Measurements from ENCODE around the gene KRTAP3-2.

The KRTAP3-2 gene

DNA sequence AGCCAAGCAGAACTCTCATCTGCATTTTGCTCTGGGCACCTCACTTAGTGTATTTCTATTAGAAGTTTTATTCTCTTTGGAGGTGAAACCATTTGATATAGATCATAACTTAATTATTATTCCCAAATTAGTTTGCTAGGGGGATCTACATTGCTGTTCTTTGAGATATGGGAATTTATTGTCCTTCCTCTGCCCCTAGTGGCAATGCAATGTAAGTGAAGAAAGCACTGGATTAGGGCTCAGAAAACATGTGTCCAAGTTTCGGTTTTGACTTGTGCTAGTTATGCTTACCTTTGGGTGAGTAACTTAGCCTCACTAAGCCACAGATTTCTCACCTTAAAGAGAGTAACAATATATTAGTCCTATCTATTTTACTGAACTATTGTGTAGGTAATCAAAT, 35.9 kb downstream of the KRTAP3-2 start:
- peak; percentile 40 for DNase-seq (ENCODE audit: low spot score)

- DNase-seq (ENCODE audit: low spot score): no peak
These were observed 37.6 kb downstream of the KRTAP3-2 start for GRCh38 chr17:40962059-40962561.

DNA sequence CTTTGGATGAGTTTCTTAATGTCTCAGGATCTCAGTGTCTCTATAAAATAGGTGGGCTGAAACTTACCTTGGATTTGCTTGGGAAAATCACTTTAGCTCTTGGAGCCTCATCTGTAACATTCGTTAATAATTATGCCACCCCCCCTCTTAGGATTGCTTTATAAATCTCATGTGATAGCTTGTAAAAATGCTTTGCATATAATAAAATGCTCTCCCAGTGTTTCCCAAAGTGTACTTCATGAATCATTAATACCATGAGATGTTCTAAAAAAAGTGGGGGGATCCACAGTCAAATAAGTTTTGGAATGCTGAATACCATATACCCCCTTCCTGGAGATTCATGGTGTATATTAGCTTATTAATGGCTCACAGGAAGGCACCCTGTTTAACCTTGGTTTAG, 38.1 kb downstream of the KRTAP3-2 start:
- no peak for DNase-seq (ENCODE audit: low spot score)

GRCh38 chr17:40960144-40960543, 39.6 kb downstream of the KRTAP3-2 start:
- no peak for DNase-seq (ENCODE audit: low spot score)

GRCh38 chr17:40958086-40958953, 41.4 kb downstream of the KRTAP3-2 start:
- DNase-seq (ENCODE audit: low spot score): no peak

- no peak for DNase-seq (ENCODE audit: low spot score)
These were observed 43.1 kb downstream of the KRTAP3-2 start for GRCh38 chr17:40956401-40957254.

DNA sequence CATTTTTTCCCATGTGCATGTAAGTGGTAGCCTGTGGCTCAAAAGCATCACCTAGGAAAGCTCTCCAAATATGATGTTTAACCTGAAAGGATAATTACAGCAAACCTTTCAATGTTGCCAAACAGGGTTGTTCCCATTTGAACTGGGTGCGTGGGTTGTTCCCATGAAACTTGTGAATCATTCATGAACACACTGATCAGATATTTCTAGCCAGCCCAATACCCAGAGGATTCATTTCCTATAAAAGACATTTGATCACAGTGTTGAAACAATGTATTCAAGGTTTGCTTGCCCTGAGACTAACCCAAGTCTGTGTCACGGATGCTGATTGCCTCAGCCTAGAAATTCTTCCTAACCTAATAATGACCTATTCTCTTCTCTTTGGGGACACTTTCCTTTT, 45.8 kb downstream of the KRTAP3-2 start:
- DNase-seq (ENCODE audit: low spot score): no peak

DNA sequence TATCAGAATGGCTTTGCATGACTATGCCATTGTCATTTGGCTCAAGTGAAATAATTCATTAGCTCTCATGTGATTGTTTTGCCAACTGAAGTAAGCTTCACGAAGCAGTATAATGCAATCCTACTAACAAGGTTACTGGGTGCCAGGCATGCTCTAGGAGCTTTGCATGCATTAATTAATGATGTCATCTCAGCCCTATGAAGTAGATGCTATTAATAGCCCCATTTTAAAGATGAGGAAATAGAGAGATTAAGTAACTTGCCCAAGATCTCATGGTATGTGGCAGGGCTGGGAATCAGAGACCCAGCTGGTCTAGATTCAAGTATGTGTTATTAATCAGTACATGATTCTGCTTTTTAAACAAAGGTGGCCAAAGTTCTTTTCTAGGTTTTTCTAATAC, 47.0 kb downstream of the KRTAP3-2 start:
- no peak for DNase-seq (ENCODE audit: low spot score)

DNA sequence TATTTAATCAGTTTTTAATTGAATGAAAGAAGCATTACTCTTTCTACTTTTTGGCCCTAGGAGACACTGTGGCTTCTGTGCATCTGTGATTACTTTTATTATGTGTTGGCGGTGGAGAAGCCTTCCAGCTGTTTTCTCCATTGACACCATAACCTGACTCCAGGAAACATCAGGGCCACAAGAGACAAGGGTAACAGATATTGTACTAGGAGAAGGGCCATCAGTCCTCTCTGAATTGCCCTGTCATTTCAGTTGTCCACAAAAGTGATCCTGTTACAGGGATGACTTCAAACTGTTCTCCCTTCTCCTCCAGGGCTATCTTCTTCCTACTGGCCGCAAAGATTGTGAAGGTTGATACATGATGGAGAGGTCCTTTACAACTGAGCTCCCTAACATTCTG, 47.6 kb downstream of the KRTAP3-2 start:
- DNase-seq (ENCODE audit: low spot score): no peak

DNA sequence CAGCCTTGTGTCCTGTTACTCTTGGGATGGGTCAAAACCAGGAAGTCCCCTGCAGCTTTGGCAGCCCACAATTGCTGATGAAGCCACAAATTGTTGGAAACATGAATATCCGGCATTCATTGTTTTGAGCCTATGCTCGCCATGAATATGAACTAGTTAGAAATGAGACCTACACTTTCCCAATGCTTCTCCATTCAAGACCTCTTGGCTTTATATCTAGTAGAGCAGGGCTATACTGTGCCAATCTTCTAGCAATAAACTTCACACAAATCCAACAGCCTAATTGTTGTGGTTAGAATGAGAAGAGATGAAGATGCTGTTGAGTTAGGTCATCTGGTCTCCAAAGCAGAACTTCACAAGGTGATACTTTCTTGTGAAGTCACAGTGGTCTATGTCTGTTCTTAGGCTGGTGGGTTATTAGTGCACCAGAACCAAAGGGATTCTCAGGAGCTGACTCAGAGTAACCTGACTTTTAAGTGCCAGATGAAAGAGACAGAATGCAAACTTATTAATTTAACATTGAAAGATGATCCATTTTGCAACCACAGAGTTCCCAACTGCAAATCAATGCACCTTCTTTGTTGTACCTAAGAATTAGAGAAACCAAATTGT, 48.6 kb downstream of the KRTAP3-2 start:
- no peak for DNase-seq (ENCODE audit: low spot score)

- no peak for DNase-seq (ENCODE audit: low spot score)
These were observed 49.5 kb downstream of the KRTAP3-2 start for GRCh38 chr17:40950176-40950575.

DNA sequence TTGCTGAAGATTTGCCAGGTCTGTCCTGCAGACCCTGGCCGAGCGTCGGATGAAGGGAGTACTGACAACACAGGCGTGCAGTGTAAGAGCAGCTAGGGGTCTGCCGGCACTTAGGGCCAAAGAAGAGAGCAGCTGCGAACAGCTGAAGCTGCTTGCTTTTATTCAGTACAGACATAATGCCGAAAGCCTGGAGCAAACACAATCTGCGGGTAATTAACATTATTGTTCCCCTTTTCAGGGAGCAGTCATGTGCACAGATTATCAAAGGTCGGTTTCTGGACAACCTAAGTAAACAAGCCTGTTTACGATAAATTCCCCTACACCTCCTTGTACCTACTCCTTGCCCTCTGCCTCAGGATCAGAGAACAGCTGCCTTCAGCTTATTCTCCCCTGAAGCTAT, 50.3 kb downstream of the KRTAP3-2 start:
- DNase-seq (ENCODE audit: low spot score): no peak

Measured in germinal center (tissue), 1 donor.